OCI-LY1 (cell line): Measurements from ENCODE around the gene TRAF3IP1.

Experiments used
- H2AFZ ChIP-seq: fragments of 200-600 bp; sonication (generic), shearing (Covaris generic); 2 replicates; pipeline ENCODE4 v1.6.0; 2014; ENCODE audit warnings: antibody characterized with exemption, mild to moderate bottlenecking, low read length
- H3F3A ChIP-seq: fragments of 200-600 bp; sonication (generic), shearing (Covaris generic); 2 replicates; pipeline ENCODE4 v1.6.0; 2014; ENCODE audit warnings: mild to moderate bottlenecking, antibody characterized with exemption, low read length, moderate library complexity; ENCODE audit not compliant: insufficient read depth
- H3K27ac ChIP-seq: fragments of 200-600 bp; sonication (generic); 2 replicates; pipeline ENCODE4 v1.5.1; 2014; ENCODE audit warnings: low read length, mixed run types, mild to moderate bottlenecking, low read depth; ENCODE audit not compliant: poor library complexity, severe bottlenecking
- H3K27me3 ChIP-seq: fragments of 200-600 bp; sonication (generic); 2 replicates; pipeline ENCODE4 v1.6.0; 2014; ENCODE audit warnings: antibody characterized with exemption, mild to moderate bottlenecking, low read length, moderate library complexity; ENCODE audit not compliant: insufficient read depth
- H3K36me3 ChIP-seq: fragments of 200-600 bp; sonication (generic); 2 replicates; pipeline ENCODE4 v1.6.1; 2014; ENCODE audit warnings: mild to moderate bottlenecking, antibody characterized with exemption, low read length, moderate library complexity, mixed read lengths; ENCODE audit not compliant: insufficient read depth
- H3K4me1 ChIP-seq: fragments of 200-600 bp; sonication (generic); 2 replicates; pipeline ENCODE4 v1.5.1; 2014; ENCODE audit warnings: mild to moderate bottlenecking, low read length, moderate library complexity; ENCODE audit not compliant: insufficient read depth, severe bottlenecking
- H3K4me2 ChIP-seq: fragments of 200-600 bp; sonication (generic), shearing (Covaris generic); 2 replicates; pipeline ENCODE4 v1.6.1; 2014; ENCODE audit warnings: low read length
- H3K4me3 ChIP-seq: fragments of 200-600 bp; sonication (generic); 2 replicates; pipeline ENCODE4 v1.5.1; 2014; ENCODE audit warnings: low read length, low read depth, mild to moderate bottlenecking, mixed read lengths; ENCODE audit not compliant: poor library complexity, severe bottlenecking
- H3K79me2 ChIP-seq: fragments of 200-600 bp; shearing (Covaris generic); 2 replicates; pipeline ENCODE4 v1.6.1; 2016; ENCODE audit warnings: mixed run types, low read length, mixed read lengths; ENCODE audit not compliant: insufficient read depth
- H3K9ac ChIP-seq: fragments of 200-600 bp; sonication (generic), shearing (Covaris generic); 2 replicates; pipeline ENCODE4 v1.6.1; 2014; ENCODE audit warnings: mild to moderate bottlenecking, low read length, mixed read lengths
- H3K9me2 ChIP-seq: fragments of 200-600 bp; sonication (generic), shearing (Covaris generic); 2 replicates; pipeline ENCODE4 v1.6.1; 2014; ENCODE audit warnings: low read depth, mild to moderate bottlenecking, low read length, mixed read lengths
- H3K9me3 ChIP-seq: fragments of 200-600 bp; shearing (Covaris generic); 2 replicates; pipeline ENCODE4 v1.6.1; 2014; ENCODE audit warnings: low read length, mixed read lengths
- H4K20me1 ChIP-seq: fragments of 200-600 bp; sonication (generic), shearing (Covaris generic); 2 replicates; pipeline ENCODE4 v1.6.0; 2016; ENCODE audit warnings: mild to moderate bottlenecking, low read length; ENCODE audit not compliant: insufficient read depth
- CTCF ChIP-seq: fragments of 200-600 bp; sonication (generic), shearing (Covaris generic); IDR thresholded peaks from 2 replicates; pipeline ENCODE4 v1.5.1; 2017; ENCODE audit warnings: mild to moderate bottlenecking, antibody characterized with exemption, low read length, moderate library complexity, mixed read lengths
- EZH2 ChIP-seq: fragments of 200-600 bp; sonication (generic), shearing (Covaris generic); IDR thresholded peaks from 2 replicates; pipeline ENCODE4 v1.8.0; 2017; ENCODE audit warnings: borderline replicate concordance, mixed run types, mild to moderate bottlenecking, antibody characterized with exemption, low read length, moderate library complexity, mixed read lengths

Gene TRAF3IP1

DNA sequence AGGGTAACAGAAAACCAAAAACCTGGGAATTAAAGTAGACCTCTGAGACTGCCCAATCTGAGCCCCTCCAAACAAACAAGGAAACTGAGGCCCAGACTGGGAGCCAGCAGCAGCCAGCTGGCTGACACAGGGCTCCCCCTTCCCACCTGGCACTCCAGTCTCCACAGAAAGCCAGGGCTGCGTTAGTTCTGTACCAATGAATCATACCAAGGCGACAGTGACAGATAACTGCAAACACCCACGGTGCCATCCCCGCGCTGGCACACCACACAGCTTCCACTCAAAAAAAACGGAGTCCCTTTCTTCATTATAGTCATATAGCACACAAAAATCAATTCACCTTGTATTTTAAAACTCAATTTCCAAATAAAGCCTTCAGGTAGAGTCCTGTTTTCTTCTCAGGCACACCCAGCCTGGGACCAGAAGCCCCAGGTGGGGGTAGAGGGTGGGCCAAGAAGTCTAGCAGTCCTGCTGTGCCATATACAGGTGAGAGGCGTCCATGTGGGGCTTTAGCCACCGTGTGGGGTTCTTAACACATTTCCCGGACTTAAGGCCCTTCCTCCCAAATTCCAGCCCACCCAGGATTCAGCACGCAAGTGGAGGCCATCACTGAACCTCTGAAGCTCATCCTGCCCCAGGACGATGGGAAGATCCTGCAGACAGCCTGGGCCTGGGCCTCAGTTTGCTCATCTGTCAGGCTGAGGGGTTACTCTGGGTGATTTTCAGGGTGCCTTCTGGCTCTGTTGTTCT lies 33.2 kb upstream of the TRAF3IP1 start:
- no peaks in the 10 kb centered on the region for H3K27me3 ChIP-seq
- peak overlapping the region; percentile 73; the same call in 1 of the 2 replicates for H3K9ac ChIP-seq
- H3K4me2 ChIP-seq: peak overlapping the region; percentile 82
- peak overlapping the region; percentile 74 for H3K4me3 ChIP-seq
- H3K9me3 ChIP-seq: no peaks in the 10 kb centered on the region
- H3K36me3 ChIP-seq: no peaks in the 10 kb centered on the region
- H4K20me1 ChIP-seq: no peaks in the 10 kb centered on the region
- peaks cover 30% of the 10 kb centered on the region for H3K4me1 ChIP-seq
- no peaks in the 10 kb centered on the region for H3F3A ChIP-seq
- no peaks in the 10 kb centered on the region for H3K9me2 ChIP-seq
- H2AFZ ChIP-seq: no peak overlapping the region
- TF ChIP-seq CTCF: no peak
- TF ChIP-seq EZH2: no peak
- H3K27ac ChIP-seq: no peak overlapping the region
- no peaks in the 10 kb centered on the region for H3K79me2 ChIP-seq

GRCh38 chr2:238287737-238288649 lies 32.3 kb upstream of the TRAF3IP1 start, which contains the start of gene PER2:
TSS of gene PER2 (minus strand) at chr2:238288610. CDS start at chr2:238277936, 10,674 bp downstream.
- Histone ChIP-seq H3F3A (no peaks in the 10 kb centered on the region), H3K27ac (no peak within 1 kb of the TSS), H2AFZ (peak within 1 kb of the TSS; percentile 11; the same call in 1 of the 2 replicates), H3K4me2 (peak within 1 kb of the TSS; percentile 82), H3K79me2 (no peaks in the 10 kb centered on the region), H3K9me3 (no peaks in the 10 kb centered on the region), H3K27me3 (no peaks in the 10 kb centered on the region), H3K36me3 (no peaks in the 10 kb centered on the region), H3K9me2 (no peaks in the 10 kb centered on the region), H3K4me1 (peaks cover 30% of the 10 kb centered on the region), H4K20me1 (no peaks in the 10 kb centered on the region), H3K9ac (peak within 1 kb of the TSS; percentile 73), H3K4me3 (peak within 1 kb of the TSS; percentile 74)
- no peak for TF ChIP-seq EZH2
- no peak for TF ChIP-seq CTCF

GRCh38 chr2:238288650-238289573 lies 31.4 kb upstream of the TRAF3IP1 start:
- Histone ChIP-seq H3F3A (no peaks in the 10 kb centered on the region), H3K9me2 (no peaks in the 10 kb centered on the region), H2AFZ (peak overlapping the region; percentile 11; the same call in 1 of the 2 replicates), H3K9me3 (no peaks in the 10 kb centered on the region), H3K9ac (peak overlapping the region; percentile 43), H3K4me1 (peaks cover 30% of the 10 kb centered on the region), H3K27me3 (0 out of 2 replicates have a peak, but pooled peaks cover 2% of the 10 kb centered on the region), H3K79me2 (no peaks in the 10 kb centered on the region), H4K20me1 (no peaks in the 10 kb centered on the region), H3K36me3 (no peaks in the 10 kb centered on the region), H3K4me2 (peak overlapping the region; percentile 59), H3K4me3 (peak overlapping the region; percentile 74), H3K27ac (no peak overlapping the region)
- peak; percentile 17; the same call in 1 of the 2 replicates for TF ChIP-seq CTCF
- TF ChIP-seq EZH2: no peak
